GM21515 (cell line): ENCODE data around the gene YY1AP1.
"Not testable (repeated sequence)": the region's sequence is repeated elsewhere in the genome, so short reads cannot be mapped to it uniquely, and the experiment has no call there.

Experiments used
- ATAC-seq: cut with Tn5 transposase; IDR thresholded peaks from one replicate; pipeline ENCODE4 v1.9.1; 2021; ENCODE audit not compliant: unreplicated experiment

Gene YY1AP1, protein sequence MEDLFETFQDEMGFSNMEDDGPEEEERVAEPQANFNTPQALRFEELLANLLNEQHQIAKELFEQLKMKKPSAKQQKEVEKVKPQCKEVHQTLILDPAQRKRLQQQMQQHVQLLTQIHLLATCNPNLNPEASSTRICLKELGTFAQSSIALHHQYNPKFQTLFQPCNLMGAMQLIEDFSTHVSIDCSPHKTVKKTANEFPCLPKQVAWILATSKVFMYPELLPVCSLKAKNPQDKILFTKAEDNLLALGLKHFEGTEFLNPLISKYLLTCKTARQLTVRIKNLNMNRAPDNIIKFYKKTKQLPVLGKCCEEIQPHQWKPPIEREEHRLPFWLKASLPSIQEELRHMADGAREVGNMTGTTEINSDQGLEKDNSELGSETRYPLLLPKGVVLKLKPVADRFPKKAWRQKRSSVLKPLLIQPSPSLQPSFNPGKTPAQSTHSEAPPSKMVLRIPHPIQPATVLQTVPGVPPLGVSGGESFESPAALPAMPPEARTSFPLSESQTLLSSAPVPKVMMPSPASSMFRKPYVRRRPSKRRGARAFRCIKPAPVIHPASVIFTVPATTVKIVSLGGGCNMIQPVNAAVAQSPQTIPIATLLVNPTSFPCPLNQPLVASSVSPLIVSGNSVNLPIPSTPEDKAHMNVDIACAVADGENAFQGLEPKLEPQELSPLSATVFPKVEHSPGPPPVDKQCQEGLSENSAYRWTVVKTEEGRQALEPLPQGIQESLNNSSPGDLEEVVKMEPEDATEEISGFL

DNA sequence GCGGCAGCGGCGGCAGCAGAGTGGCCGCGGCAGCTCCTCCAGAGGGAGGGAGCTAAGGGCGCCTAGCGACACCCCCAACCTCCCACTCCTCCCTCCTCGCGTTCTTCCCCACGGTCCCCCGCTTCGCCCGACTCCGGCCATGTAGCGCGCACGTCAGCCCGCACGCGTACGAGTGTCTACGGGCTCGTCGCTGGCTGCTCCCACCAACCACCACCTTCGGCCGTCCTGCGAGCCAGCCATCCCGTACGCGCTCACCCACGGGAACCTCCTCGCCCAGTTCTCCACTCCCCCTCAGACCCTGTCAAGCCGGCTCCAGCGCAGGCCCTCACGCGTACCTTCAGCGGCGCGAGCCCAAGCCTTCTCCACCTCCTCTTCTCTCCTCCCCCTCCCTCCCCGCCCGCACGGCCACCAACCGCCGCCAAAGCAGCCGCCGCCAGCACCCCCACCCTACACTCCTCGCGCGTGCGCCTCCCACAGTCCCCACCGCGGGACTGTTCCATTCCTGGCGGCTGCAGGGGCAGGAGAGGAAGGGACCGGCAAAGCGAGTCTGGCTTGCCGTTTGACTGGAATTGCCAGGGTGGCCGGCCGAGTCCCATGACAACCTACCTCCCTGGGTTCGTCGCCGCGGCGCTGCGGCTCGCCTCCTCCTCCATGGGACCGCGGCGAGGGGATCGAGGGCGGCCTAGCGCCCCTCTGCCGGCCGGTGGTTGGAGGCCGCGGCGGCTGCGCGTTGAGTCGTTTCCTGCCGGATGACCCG is at the start of gene YY1AP1:
Gene YY1AP1, minus strand, starts transcription at position 451 of the 757 bp plus-strand sequence. CDS start 8,338 bp downstream, outside the sequence.
- peak; percentile 80 for ATAC-seq

DNA sequence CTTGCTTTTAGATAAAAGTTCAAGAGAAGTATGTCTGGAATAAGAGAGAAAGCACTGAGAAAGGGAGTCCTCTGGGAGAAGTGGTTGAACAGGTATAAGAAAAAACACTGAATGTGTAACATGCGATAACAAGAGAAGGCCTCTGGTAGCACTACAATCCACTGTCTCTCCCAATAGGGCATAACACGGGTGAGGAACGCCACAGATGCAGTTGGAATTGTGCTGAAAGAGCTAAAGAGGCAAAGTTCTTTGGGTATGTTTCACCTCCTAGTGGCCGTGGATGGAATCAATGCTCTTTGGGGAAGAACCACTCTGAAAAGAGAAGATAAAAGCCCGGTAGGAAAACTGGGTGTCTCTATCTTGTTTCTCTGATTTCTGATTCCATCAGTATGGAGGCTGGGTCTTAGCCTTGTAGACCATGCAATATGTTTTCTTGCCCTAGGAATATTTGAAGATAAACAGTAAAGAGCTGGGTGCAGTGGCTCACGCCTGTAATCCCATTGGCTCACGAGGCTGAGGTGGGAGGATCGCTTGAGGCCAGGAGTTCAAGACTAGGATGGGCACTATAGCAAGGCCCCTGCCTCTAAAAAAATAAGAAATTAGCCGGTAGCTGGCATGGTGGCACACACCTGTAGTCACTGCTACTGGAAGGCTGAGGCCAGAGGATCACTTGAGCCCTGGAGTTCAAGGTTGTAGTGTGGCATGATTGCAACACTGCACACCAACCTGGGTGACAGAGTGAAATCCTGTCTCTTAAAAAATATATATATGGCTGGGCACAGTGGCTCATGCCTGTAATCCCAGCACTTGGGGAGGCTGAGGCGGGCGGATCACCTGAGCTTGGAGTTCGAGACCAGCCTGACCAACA is 40.7 kb upstream of the YY1AP1 start:
- no peak for ATAC-seq

DNA sequence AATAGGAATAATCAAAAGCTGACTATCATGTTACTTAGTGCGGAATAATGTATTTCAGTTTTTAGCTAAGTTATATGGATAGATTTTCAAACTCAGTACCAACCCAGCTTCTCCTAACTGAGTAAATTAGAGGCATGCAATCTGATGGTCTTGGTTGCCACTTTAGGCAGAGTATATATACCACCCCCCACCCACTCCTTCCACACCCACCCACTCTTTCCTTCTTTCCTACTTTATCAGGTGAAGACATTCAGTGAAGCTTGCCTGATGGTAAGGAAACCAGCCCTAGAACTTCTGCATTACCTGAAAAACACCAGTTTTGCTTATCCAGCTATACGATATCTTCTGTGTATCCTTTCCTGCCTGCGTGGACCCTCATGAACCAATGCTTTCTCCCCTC is 36.6 kb upstream of the YY1AP1 start:
- ATAC-seq, result no peak

DNA sequence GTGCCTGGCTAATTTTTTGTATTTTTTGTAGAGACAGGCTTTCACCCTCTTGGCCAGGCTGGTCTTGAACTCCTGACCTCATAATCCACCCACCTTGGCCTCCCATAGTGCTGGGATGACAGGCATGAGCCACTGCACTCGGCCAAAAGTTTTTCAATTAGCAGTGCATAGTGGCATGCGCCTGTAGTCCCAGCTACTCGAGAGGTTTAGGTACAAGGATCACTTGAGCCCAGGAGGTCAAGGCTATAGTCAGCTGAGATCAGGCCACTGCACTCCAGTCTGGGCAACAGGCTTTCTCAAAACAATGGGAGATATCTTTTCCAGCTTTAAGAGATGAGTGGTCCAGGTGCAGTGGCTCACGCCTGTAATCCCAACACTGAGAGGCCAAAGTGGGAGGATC is 31.1 kb upstream of the YY1AP1 start:
- ATAC-seq, result no peak

DNA sequence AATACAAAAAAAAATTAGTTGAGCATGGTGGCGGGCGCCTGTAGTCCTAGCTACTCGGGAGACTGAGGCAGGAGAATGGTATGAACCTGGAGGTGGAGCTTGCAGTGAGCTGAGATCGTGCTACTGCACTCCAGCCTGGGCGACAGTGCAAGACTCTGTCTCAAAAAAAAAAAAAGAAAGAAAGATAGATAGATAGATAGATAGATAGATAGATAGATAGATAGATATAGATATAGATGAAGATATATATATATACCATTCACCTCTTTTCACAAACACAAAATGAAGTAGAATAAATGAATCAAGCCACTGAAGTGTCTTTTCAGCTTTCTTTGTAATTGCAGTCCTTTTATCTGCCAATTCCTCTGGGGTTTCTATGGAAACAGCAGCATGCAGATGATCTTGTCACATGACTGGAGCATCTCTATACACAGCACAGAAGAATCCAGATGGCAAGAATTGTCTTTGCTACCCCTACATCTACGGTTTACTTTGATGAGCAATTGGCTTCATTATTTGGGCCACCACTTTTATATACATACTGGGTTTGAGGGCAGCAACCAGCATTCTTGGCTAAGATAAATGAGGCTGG is 30.0 kb upstream of the YY1AP1 start:
- not testable (repeated sequence) for ATAC-seq

DNA sequence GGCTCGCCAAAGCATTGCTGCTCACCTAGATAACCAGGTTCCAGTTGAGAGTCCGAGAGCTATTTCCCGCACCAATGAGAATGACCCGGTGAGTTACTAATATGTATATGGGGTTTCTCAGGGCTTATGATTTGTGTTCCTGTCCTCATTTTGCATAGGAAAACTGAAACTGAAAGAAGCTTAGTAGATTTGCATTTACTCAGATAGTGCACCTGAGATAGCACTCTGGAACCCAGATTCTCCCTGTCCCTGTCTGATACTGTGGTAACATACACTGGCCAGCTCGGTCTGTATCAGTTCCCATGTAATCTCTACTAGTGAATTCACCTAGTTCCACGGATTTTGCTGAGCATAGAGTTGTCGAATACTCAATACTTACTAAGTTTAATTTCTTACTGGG is 28.5 kb upstream of the YY1AP1 start:
- no peak for ATAC-seq

DNA sequence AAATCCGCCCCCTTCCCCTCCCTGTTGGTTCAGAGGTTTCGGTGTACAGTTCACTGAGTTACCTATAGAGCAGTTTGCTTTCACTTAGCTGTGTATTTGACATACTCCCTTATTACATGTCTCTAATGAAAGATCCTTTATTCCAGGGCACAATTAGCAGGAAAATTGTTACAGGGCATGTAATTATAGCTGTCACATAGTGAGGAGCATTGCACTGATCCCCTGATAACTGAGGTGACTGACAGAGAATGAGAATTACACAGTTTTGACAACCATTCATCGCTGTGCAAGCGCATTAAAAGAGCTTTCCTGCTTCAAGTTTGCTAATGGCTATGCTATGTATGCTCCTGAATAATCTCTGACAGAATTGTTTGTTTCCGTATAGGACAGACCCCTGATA is 27.2 kb upstream of the YY1AP1 start:
- no peak for ATAC-seq

- not testable (repeated sequence) for ATAC-seq
These were observed 26.5 kb upstream of the YY1AP1 start for GRCh38 chr1:155715056-155715455.

DNA sequence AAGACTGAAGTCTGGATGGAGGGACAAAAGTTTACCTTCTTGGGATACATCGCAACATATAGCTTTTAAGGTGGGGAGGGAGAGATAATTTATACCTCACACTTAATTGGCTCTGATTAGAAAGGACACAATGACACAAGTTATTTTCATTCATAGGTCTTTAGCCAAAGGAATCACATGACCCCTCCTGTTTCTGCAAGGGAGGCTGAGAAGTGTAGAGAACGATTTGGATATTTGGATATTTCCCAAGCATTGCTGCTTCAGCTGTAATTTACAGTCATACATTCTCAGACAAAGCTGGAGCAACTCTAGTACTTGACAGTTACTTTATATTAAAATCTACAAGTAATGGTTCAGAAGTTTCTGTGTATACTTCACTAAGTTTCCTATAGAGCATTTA is 24.5 kb upstream of the YY1AP1 start:
- no peak for ATAC-seq

DNA sequence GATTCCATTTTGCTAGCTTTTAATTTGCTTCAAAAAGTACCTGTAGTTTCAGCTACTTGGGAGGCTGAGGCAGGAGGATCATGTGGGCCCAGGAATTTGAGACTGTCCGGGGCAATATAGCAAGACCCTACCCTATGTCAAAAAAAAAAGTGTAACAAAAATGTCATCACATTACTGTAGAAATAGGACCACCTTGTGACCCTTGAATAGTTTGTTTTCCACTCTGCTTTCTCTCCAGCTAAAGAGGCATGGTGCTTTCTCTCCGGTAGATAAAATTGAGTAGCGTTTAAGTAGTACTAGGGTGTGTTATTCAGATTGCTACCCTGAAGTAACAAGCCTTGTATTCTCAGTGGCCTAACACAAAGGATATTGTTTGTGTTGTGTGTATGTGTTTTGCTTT is 24.1 kb upstream of the YY1AP1 start:
- ATAC-seq, result not testable (repeated sequence)

- not testable (repeated sequence) for ATAC-seq
These were observed 22.9 kb upstream of the YY1AP1 start for GRCh38 chr1:155711457-155711856.

GRCh38 chr1:155709391-155709790 is 20.8 kb upstream of the YY1AP1 start:
- no peak for ATAC-seq

DNA sequence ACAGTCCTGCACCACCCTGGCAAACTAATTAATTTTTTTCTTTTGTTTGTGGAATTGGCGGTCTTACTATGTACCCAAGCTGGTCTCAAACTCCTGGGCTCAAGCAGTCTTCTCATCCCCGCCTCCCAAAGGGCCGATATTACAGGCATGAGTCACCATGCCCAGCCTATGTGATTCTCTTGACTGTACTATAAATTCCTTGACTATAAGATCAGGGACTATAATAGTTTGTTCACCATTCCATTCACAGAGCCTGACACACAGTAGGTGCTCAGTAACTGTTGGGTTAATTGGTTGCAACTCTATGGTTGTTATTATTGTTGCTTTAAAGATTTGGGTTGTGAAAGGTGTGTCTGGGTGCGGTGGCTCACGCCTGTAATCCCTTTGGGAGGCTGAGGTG is 17.6 kb upstream of the YY1AP1 start:
- ATAC-seq, result no peak

DNA sequence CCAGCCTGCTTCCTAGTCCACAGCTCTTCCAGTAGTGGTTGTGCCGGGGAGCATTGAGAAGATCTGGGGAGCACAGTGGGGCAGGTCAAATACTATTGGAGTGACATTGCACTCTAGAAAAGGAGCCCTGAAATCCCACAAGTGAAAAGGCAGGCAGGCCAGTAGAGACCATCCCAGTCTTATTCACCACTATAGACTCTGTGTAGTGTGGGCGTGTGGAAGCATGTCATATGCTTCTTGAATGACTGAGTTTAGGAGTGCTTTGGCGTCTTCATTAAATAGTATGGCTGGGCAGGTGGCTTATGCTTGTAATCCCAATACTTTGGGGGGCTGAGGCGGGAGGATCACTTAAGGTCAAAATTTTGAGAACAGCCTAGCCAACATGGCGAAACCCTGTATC is 15.8 kb upstream of the YY1AP1 start:
- not testable (repeated sequence) for ATAC-seq

GRCh38 chr1:155703216-155703615 is 14.6 kb upstream of the YY1AP1 start:
- no peak for ATAC-seq

DNA sequence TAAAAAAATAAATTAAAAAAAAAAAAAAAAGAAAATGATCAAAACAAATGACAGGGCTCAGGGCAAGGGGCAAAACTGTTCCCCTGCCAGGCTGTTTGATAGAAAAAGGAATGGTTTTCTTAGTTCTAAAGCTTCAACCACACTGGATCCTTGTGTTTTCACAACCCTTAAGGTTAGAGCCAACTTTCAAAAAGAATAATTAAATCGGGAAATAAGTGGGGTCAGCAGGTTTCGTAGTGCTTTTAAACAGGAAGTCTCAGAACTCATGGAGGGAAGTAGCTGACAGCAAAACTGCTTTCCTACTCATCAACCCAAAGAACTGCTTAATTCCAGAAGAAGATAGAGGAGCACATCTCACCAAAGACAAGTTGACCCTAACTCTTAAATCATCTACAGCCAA is 13.1 kb upstream of the YY1AP1 start:
- not testable (repeated sequence) for ATAC-seq

DNA sequence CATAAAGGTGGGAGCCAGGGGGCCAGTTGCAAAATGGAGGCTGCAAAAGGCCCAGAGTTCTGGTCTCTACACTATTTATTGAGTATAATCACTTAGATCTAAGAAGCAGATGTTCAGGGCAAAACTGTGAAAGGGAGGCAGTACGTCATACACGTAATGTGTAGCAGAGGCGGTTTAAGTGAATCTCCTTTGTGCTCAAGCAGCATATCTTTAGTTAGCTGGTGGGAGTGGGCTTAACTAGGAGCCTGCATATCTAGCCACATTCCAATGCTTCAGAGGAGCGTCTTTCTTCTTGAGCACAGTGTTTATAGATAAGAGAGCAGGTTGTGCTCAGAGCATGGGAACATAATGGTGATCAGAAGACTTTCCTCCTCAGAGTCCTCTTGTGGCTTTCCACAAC is 10.5 kb upstream of the YY1AP1 start:
- ATAC-seq, result not testable (repeated sequence)

- no peak for ATAC-seq
These were observed 9.9 kb upstream of the YY1AP1 start for GRCh38 chr1:155698382-155699038.

DNA sequence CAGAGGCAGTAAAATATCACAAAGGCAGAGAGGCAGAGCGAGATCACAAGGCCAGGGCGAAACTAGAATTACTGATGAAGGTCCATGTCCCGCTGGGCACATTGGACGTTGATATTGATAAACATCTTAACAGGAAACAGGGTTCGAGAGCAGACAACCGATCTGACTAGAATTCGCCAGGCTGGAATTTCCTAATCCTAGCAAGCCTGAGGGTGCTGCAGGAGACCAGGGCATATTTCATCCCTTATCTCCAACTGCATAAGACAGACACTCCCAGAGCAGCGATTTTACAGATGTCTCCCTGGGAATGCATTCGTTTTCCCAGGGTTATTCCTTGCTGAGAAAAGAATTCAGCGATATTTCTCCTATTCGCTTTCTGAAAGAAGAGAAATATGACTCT is 9.0 kb upstream of the YY1AP1 start:
- ATAC-seq, result not testable (repeated sequence)

DNA sequence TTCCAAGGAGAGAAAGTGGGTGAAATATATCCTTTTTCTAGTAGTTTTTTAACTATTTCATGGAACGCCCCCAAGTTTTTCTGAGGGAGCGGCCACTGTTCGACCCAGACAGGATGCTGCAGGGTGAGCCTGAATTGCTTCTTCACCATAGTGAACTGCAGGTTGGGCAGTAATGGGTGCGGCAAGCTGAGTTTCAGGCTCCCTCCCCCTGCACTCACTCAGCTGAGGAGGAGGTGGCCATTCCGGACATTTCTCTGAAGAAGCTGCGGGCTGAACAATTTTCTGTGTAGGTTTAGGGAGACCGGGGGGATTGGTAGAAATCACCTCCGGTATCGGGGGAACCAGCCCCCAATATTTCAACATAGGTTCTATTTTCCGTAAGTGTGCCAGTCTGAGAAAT is 8.5 kb upstream of the YY1AP1 start:
- ATAC-seq, result no peak
